Adrenal gland (tissue), 12 donors: ENCODE results near the gene ANKRD42. TPM values are rescaled to one million over a fixed set of nuclear protein-coding genes. Genes with fewer than 3 reads are reported as not detected.

Experiments used
- DNase-seq, 7 donors: peaks; one replicate each; pipeline ENCODE4 v3.0.0-alpha.2; 2019 to 2020
- H3K27ac ChIP-seq, 5 donors: fragments of 200-600 bp; sonication (generic) in 4 of 5; 1 replicate in 3 of 5; 2 replicates in 2 of 5; pipeline versions ENCODE4 v1.5.1 to v1.8.0; 2016 to 2020; ENCODE audit warnings: mild to moderate bottlenecking in 1 of 5
- H3K27me3 ChIP-seq: fragments of 200-600 bp; 2 replicates; pipeline ENCODE4 v1.8.0; 2021
- H3K36me3 ChIP-seq, 2 donors: fragments of 200-600 bp; replicated peaks in 1 of 2; 1 replicate in 1 of 2; 2 replicates in 1 of 2; pipeline versions ENCODE4 v1.5.1 to v1.8.0; 2018 to 2022
- H3K4me1 ChIP-seq, 2 donors: fragments of 200-600 bp; replicated peaks in 1 of 2; 1 replicate in 1 of 2; 2 replicates in 1 of 2; pipeline versions ENCODE4 v1.5.1 to v1.8.0; 2018 to 2021
- H3K4me3 ChIP-seq, 4 donors: fragments of 200-600 bp; sonication (generic) in 3 of 4; one replicate each; pipeline ENCODE4 v1.5.1; 2016 to 2018
- H3K9me3 ChIP-seq, 3 donors: fragments of 200-600 bp; sonication (generic) in 1 of 3; replicated peaks in 1 of 3; 1 replicate in 2 of 3; 2 replicates in 1 of 3; pipeline versions ENCODE4 v1.5.1 to v1.8.0; 2016 to 2021
- POLR2A ChIP-seq, 2 donors: fragments of 450-650 bp; IDR thresholded peaks; one replicate each; pipeline ENCODE4 v1.6.1; 2017; ENCODE audit warnings: antibody characterized with exemption in 2 of 2, mild to moderate bottlenecking in 2 of 2, moderate library complexity in 1 of 2
- WGBS, 4 donors: extraction: QIAGEN DNeasy Blood & Tissue Kit in 2 of 4; methylation state at CpG; one replicate each; pipeline versions ENCODE4 v1.1.5 to v1.1.7; 2013 to 2017; 5-methylcytosine and 5-hydroxymethylcytosine counted together
- intact Hi-C, 2 donors: fragments of 100-400 bp; cut with DNase I; formaldehyde crosslinking; loops; one replicate each; pipeline versions ENCODE4 v1.14.1 to v1.15.0; 2022 to 2023
- polyA plus RNA-seq, 3 donors: library from polyadenylated mRNA; stranded (reverse); fragments of 200-250 nt in 2 of 3; fragments of 350-450 nt in 1 of 3; fragmentation: Illumina TruSeq in 1 of 3; extraction: RNeasy Lipid Tissue Mini Kit (QIAGEN cat#74804) in 1 of 3; gene quantifications; one replicate each; pipeline ENCODE4 v1.2.3, GENCODE V29; 2013 to 2014
- total RNA-seq, 9 donors: library from RNA; depleted of rRNA in 4 of 9; stranded (reverse); fragments of >200 nt in 4 of 9; fragments of 120-200 nt in 1 of 9; fragmentation: NEBNext Ultra II Directional in 1 of 9; extraction: Animal tissue kit (Norgen Biotek cat#: 25700) in 1 of 9; gene quantifications; one replicate each; pipeline versions ENCODE4 v1.1.0 to v1.2.4, GENCODE V29; 2013 to 2023
- TF ChIP-seq, protein P1 (sequence below), 6 experiments: fragments of 450-650 bp in 4 of 6; fragments of 200-600 bp in 2 of 6; sonication (generic) in 1 of 6; IDR thresholded peaks; 1 replicate in 5 of 6; 2 replicates in 1 of 6; pipeline versions ENCODE4 v1.5.1 to v1.8.0; 2016 to 2021; ENCODE audit warnings: antibody characterized with exemption in 6 of 6, mild to moderate bottlenecking in 2 of 6, moderate library complexity in 1 of 6
- donor health status: healthy with polysubstance abuse.
- donor health status: Bipolar disorder and iron deficiency.
- donor health status: DM: yes; HTN: yes; CAD: no.
- donor health status: DM: no; HTN: no; CAD: no.
- donor health status: DM: no; HTN: no; CAD: no.
- donor health status: DM: yes; HTN: yes; CAD: no.

ANKRD42 gene
- total and polyA plus RNA-seq, 12 donors = 9.0 to 34.3 (median 23.3) TPM

GRCh38 chr11:83220260-83220659, 26.7 kb downstream of the ANKRD42 start:
- 87 to 94% (median 92%) methylated on average over 10 of the region's 10 CpGs for WGBS, 4 donors
- H3K4me1 ChIP-seq = no peaks in the 10 kb centered on the region
- intact Hi-C loops = no loop called here

DNA sequence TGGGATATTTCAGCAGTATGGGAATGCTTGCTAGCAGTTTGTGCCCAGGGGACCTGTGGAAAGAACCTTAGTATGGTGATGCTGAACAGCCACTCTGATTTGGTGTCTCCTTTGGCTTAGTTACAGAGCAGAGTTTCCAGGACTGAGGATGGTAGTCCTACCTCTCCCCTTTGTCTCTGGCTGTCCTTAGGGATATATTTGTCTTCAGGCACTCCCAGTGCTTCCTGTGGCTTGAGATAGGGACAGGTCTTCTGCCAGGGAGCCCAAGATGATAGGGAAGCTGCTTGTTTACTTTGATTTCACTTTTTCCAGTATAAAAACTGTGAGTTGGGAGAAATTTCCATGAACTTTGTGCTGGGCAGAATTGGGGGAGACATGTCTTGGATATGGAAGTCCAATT, 28.2 kb downstream of the ANKRD42 start:
- intact Hi-C loops = no loop called here
- H3K9me3 ChIP-seq = no peaks in the 10 kb centered on the region
- no peak overlapping the region for H3K27ac ChIP-seq
- no peaks in the 10 kb centered on the region for H3K4me1 ChIP-seq
- no peaks in the 10 kb centered on the region for H3K27me3 ChIP-seq
- TF ChIP-seq, protein P1, sequence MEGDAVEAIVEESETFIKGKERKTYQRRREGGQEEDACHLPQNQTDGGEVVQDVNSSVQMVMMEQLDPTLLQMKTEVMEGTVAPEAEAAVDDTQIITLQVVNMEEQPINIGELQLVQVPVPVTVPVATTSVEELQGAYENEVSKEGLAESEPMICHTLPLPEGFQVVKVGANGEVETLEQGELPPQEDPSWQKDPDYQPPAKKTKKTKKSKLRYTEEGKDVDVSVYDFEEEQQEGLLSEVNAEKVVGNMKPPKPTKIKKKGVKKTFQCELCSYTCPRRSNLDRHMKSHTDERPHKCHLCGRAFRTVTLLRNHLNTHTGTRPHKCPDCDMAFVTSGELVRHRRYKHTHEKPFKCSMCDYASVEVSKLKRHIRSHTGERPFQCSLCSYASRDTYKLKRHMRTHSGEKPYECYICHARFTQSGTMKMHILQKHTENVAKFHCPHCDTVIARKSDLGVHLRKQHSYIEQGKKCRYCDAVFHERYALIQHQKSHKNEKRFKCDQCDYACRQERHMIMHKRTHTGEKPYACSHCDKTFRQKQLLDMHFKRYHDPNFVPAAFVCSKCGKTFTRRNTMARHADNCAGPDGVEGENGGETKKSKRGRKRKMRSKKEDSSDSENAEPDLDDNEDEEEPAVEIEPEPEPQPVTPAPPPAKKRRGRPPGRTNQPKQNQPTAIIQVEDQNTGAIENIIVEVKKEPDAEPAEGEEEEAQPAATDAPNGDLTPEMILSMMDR (IDR thresholded peaks at IDR 0.05) = no peak
- TF ChIP-seq POLR2A (IDR thresholded peaks at IDR 0.05) = no peak
- H3K4me3 ChIP-seq = no peak overlapping the region
- no peak for DNase-seq
- H3K36me3 ChIP-seq = no peaks in the 10 kb centered on the region

More at GRCh38 chr11:83220260-83220659, 26.7 kb downstream of the ANKRD42 start:
- DNase-seq = no peak
- H3K27ac ChIP-seq = no peak overlapping the region
- TF ChIP-seq, protein P1 (IDR thresholded peaks at IDR 0.05) = no peak
- no peak for TF ChIP-seq POLR2A (IDR thresholded peaks at IDR 0.05)
- no peaks in the 10 kb centered on the region for H3K9me3 ChIP-seq
- no peaks in the 10 kb centered on the region for H3K27me3 ChIP-seq
- H3K36me3 ChIP-seq = no peaks in the 10 kb centered on the region
- no peak overlapping the region for H3K4me3 ChIP-seq

GRCh38 chr11:83222499-83222898, 29.0 kb downstream of the ANKRD42 start:
- WGBS, 4 donors = 94 to 100% (median 98%) methylated on average over 1 of the region's 1 CpG
- Histone ChIP-seq H3K27me3 (no peaks in the 10 kb centered on the region), H3K4me3 (no peak overlapping the region), H3K9me3 (no peaks in the 10 kb centered on the region), H3K27ac (no peak overlapping the region), H3K36me3 (no peaks in the 10 kb centered on the region), H3K4me1 (no peaks in the 10 kb centered on the region)
- DNase-seq = no peak
- intact Hi-C loops = no loop called here
- TF ChIP-seq POLR2A (IDR thresholded peaks at IDR 0.05) = no peak
- TF ChIP-seq, protein P1 (IDR thresholded peaks at IDR 0.05) = no peak

- H3K9me3 ChIP-seq = no peaks in the 10 kb centered on the region
- no peaks in the 10 kb centered on the region for H3K27me3 ChIP-seq
- no peaks in the 10 kb centered on the region for H3K4me1 ChIP-seq
- no peak for DNase-seq
- H3K4me3 ChIP-seq = no peak overlapping the region
- WGBS, 4 donors = 89 to 99% (median 98%) methylated on average over 2 of the region's 2 CpGs
- H3K36me3 ChIP-seq = no peaks in the 10 kb centered on the region
- no peak overlapping the region for H3K27ac ChIP-seq
- TF ChIP-seq POLR2A (IDR thresholded peaks at IDR 0.05) = no peak
- TF ChIP-seq, protein P1 (IDR thresholded peaks at IDR 0.05) = no peak
- intact Hi-C loops = no loop called here
These were observed 29.9 kb downstream of the ANKRD42 start for GRCh38 chr11:83223457-83223856.
